Trophoblast cell (in vitro differentiated cells and primary cell): ENCODE measurements around the gene ALKBH6.
"Not testable (repeated sequence)": the region's sequence is repeated elsewhere in the genome, so short reads cannot be mapped to it uniquely, and the experiment has no call there.

Experiments
- DNase-seq, 2 donors: peaks; one replicate each; pipeline ENCODE4 v3.0.0-alpha.2; 2016
- H2AFZ ChIP-seq: 2 replicates; pipeline ENCODE4 v1.6.1; 2013; ENCODE audit warnings: low read length, moderate library complexity, mild to moderate bottlenecking; ENCODE audit not compliant: insufficient read depth, poor library complexity
- H2AK5ac ChIP-seq: 2 replicates; pipeline ENCODE4 v1.6.1; 2013; ENCODE audit warnings: mild to moderate bottlenecking, low read length
- H2BK120ac ChIP-seq: 2 replicates; pipeline ENCODE4 v1.6.1; 2013; ENCODE audit warnings: low read length, mild to moderate bottlenecking, moderate library complexity; ENCODE audit not compliant: insufficient read depth, poor library complexity
- H2BK12ac ChIP-seq: 2 replicates; pipeline ENCODE4 v1.6.1; 2013; ENCODE audit warnings: mild to moderate bottlenecking, low read length, moderate library complexity
- H2BK5ac ChIP-seq: 2 replicates; pipeline ENCODE4 v1.6.1; 2013; ENCODE audit warnings: low read length, low read depth, moderate library complexity, mild to moderate bottlenecking; ENCODE audit not compliant: poor library complexity
- H3K14ac ChIP-seq: 2 replicates; pipeline ENCODE4 v1.6.1; 2013; ENCODE audit warnings: mild to moderate bottlenecking, low read length
- H3K18ac ChIP-seq: 2 replicates; pipeline ENCODE4 v1.6.1; 2013; ENCODE audit warnings: mild to moderate bottlenecking, low read length
- H3K23ac ChIP-seq: 2 replicates; pipeline ENCODE4 v1.6.1; 2013; ENCODE audit warnings: low read length
- H3K27ac ChIP-seq: 2 replicates; pipeline ENCODE4 v1.5.1; 2013; ENCODE audit warnings: low read depth, mild to moderate bottlenecking, inconsistent platforms, low read length, moderate library complexity
- H3K27me3 ChIP-seq: 2 replicates; pipeline ENCODE4 v1.6.1; 2013; ENCODE audit warnings: inconsistent platforms, mild to moderate bottlenecking, low read length, moderate library complexity; ENCODE audit not compliant: insufficient read depth
- H3K36me3 ChIP-seq, 2 experiments: 1 replicate in 1 of 2; 2 replicates in 1 of 2; pipeline ENCODE4 v1.6.1; 2013; ENCODE audit warnings: low read length in 2 of 2, mild to moderate bottlenecking in 2 of 2, moderate library complexity in 1 of 2; ENCODE audit not compliant: insufficient read depth in 2 of 2, control insufficient read depth in 1 of 2
- H3K4ac ChIP-seq: 2 replicates; pipeline ENCODE4 v1.6.1; 2013; ENCODE audit warnings: low read depth, mild to moderate bottlenecking, low read length, moderate library complexity
- H3K4me1 ChIP-seq, 2 experiments: 1 replicate in 1 of 2; 2 replicates in 1 of 2; pipeline ENCODE4 v1.6.1; 2013; ENCODE audit warnings: low read length in 2 of 2, mild to moderate bottlenecking in 2 of 2, moderate library complexity in 1 of 2; ENCODE audit not compliant: insufficient read depth in 2 of 2, control insufficient read depth in 1 of 2
- H3K4me2 ChIP-seq: 2 replicates; pipeline ENCODE4 v1.6.1; 2013; ENCODE audit warnings: inconsistent platforms, mild to moderate bottlenecking, low read length, moderate library complexity
- H3K4me3 ChIP-seq: 2 replicates; pipeline ENCODE4 v1.5.1; 2013; ENCODE audit warnings: mild to moderate bottlenecking, low read depth, low read length, inconsistent platforms
- H3K79me1 ChIP-seq: one replicate; pipeline ENCODE4 v1.6.1; 2013; ENCODE audit warnings: low read length
- H3K79me2 ChIP-seq: 2 replicates; pipeline ENCODE4 v1.6.1; 2013; ENCODE audit warnings: low read length, mild to moderate bottlenecking; ENCODE audit not compliant: control insufficient read depth, insufficient read depth, poor library complexity
- H3K9ac ChIP-seq: 2 replicates; pipeline ENCODE4 v1.6.1; 2013; ENCODE audit warnings: mild to moderate bottlenecking, low read length
- H3K9me3 ChIP-seq: 2 replicates; pipeline ENCODE4 v1.6.1; 2013; ENCODE audit warnings: low read depth, mild to moderate bottlenecking, control low read depth, inconsistent platforms, low read length; ENCODE audit not compliant: insufficient read depth
- H4K12ac ChIP-seq: 2 replicates; pipeline ENCODE4 v1.6.1; 2013; ENCODE audit warnings: low read depth, mild to moderate bottlenecking, low read length, moderate library complexity
- H4K8ac ChIP-seq: 2 replicates; pipeline ENCODE4 v1.6.1; 2013; ENCODE audit warnings: low read depth, mild to moderate bottlenecking, low read length, moderate library complexity
- H4K91ac ChIP-seq: one replicate; pipeline ENCODE4 v1.6.1; 2013; ENCODE audit warnings: low read depth, mild to moderate bottlenecking, low read length, moderate library complexity
- WGBS: extraction: QIAGEN DNeasy Blood & Tissue Kit; methylation state at CpG from one replicate; pipeline ENCODE4 v1.1.7; 2013; ENCODE audit warnings: missing lambda C conversion rate; ENCODE audit not compliant: insufficient read length, insufficient coverage; ENCODE audit errors: extremely low coverage; 5-methylcytosine and 5-hydroxymethylcytosine counted together

ALKBH6 gene

GRCh38 chr19:35983177-35983576, 30.8 kb downstream of the ALKBH6 start:
- Histone ChIP-seq H3K23ac (no peak overlapping the region), H3K27me3 (peaks cover 5% of the 10 kb centered on the region), H3K4ac (no peak overlapping the region), H2BK120ac (no peak overlapping the region), H3K9me3 (peaks cover 5% of the 10 kb centered on the region), H3K4me3 (no peak overlapping the region), H3K4me2 (no peak overlapping the region), H3K79me1 (no peaks in the 10 kb centered on the region), H3K4me1 (no peaks in the 10 kb centered on the region), H4K8ac (no peak overlapping the region), H2BK5ac (no peak overlapping the region), H2AFZ (no peak overlapping the region), H2AK5ac (no peak overlapping the region), H4K12ac (no peak overlapping the region), H3K79me2 (no peaks in the 10 kb centered on the region), H4K91ac (no peak overlapping the region), H3K9ac (no peak overlapping the region), H2BK12ac (no peak overlapping the region), H3K36me3 (no peaks in the 10 kb centered on the region), H3K14ac (no peak overlapping the region), H3K18ac (no peak overlapping the region), H3K27ac (no peak overlapping the region)
- no peak for DNase-seq
- no CpG with 5 or more reads among the region's 8 CpGs for WGBS

GRCh38 chr19:35980997-35981396, 33.0 kb downstream of the ALKBH6 start:
- H3K4me3 ChIP-seq, H3K27ac ChIP-seq, H2BK5ac ChIP-seq, H4K91ac ChIP-seq, H3K36me3 ChIP-seq, H3K27me3 ChIP-seq, H2BK120ac ChIP-seq, H4K12ac ChIP-seq, H3K79me1 ChIP-seq, H3K4me2 ChIP-seq, H4K8ac ChIP-seq, DNase-seq, H2AFZ ChIP-seq, H3K18ac ChIP-seq, H3K9ac ChIP-seq, H3K9me3 ChIP-seq, H3K4me1 ChIP-seq, H3K14ac ChIP-seq, H3K79me2 ChIP-seq, H3K4ac ChIP-seq, H2AK5ac ChIP-seq, H3K23ac ChIP-seq, H2BK12ac ChIP-seq: not testable (repeated sequence)
- no CpG with 5 or more reads among the region's 4 CpGs for WGBS

GRCh38 chr19:35978832-35979365, 35.1 kb downstream of the ALKBH6 start:
- no peaks in the 10 kb centered on the region for H3K27me3 ChIP-seq
- H2BK120ac ChIP-seq: no peak overlapping the region
- no peaks in the 10 kb centered on the region for H3K4me1 ChIP-seq
- WGBS: no CpG with 5 or more reads among the region's 20 CpGs
- H2AK5ac ChIP-seq: no peak overlapping the region
- H3K9ac ChIP-seq: no peak overlapping the region
- no peaks in the 10 kb centered on the region for H3K79me2 ChIP-seq
- H2AFZ ChIP-seq: no peak overlapping the region
- H4K91ac ChIP-seq: no peak overlapping the region
- no peak overlapping the region for H3K27ac ChIP-seq
- DNase-seq: no peak
- H4K12ac ChIP-seq: no peak overlapping the region
- H3K14ac ChIP-seq: no peak overlapping the region
- no peaks in the 10 kb centered on the region for H3K79me1 ChIP-seq
- H2BK5ac ChIP-seq: no peak overlapping the region
- no peak overlapping the region for H3K4ac ChIP-seq
- H3K23ac ChIP-seq: no peak overlapping the region
- H3K4me2 ChIP-seq: no peak overlapping the region
- no peak overlapping the region for H3K18ac ChIP-seq
- no peak overlapping the region for H4K8ac ChIP-seq
- H3K36me3 ChIP-seq: no peaks in the 10 kb centered on the region
- H3K9me3 ChIP-seq: peaks cover 2% of the 10 kb centered on the region
- H3K4me3 ChIP-seq: no peak overlapping the region
- H2BK12ac ChIP-seq: no peak overlapping the region

GRCh38 chr19:35978271-35978670, 35.7 kb downstream of the ALKBH6 start:
- no peak overlapping the region for H3K14ac ChIP-seq
- no peaks in the 10 kb centered on the region for H3K36me3 ChIP-seq
- no peak overlapping the region for H2BK12ac ChIP-seq
- H3K4me3 ChIP-seq: no peak overlapping the region
- no peak overlapping the region for H3K27ac ChIP-seq
- H3K79me1 ChIP-seq: no peaks in the 10 kb centered on the region
- H3K4me1 ChIP-seq: no peaks in the 10 kb centered on the region
- H3K23ac ChIP-seq: no peak overlapping the region
- H2AFZ ChIP-seq: no peak overlapping the region
- H2BK120ac ChIP-seq: no peak overlapping the region
- H3K79me2 ChIP-seq: no peaks in the 10 kb centered on the region
- no peak overlapping the region for H2AK5ac ChIP-seq
- no peak overlapping the region for H3K9ac ChIP-seq
- no peaks in the 10 kb centered on the region for H3K27me3 ChIP-seq
- no peak overlapping the region for H4K91ac ChIP-seq
- WGBS: no CpG with 5 or more reads among the region's 5 CpGs
- no peak for DNase-seq
- no peak overlapping the region for H3K4ac ChIP-seq
- peaks cover 4% of the 10 kb centered on the region for H3K9me3 ChIP-seq
- H3K4me2 ChIP-seq: no peak overlapping the region
- no peak overlapping the region for H2BK5ac ChIP-seq
- H3K18ac ChIP-seq: no peak overlapping the region
- H4K8ac ChIP-seq: no peak overlapping the region
- no peak overlapping the region for H4K12ac ChIP-seq
